ENCODE results near the gene FFAR2. TPM values are rescaled to one million over a fixed set of nuclear protein-coding genes. Genes with fewer than 3 reads are reported as not detected.

Gene FFAR2
- total and polyA plus RNA-seq, 2 donors (not counting 1 experiment from before 2014, with no cell fraction given) = not detected

- Histone ChIP-seq H3K4me1 (ENCODE audit: control insufficient read depth, extremely low read depth, insufficient read depth, low read length) (no peaks in the 10 kb centered on the region), H3K36me3 (ENCODE audit: control insufficient read depth, insufficient read depth, low read length) (no peaks in the 10 kb centered on the region)
These were observed 6.6 kb downstream of the FFAR2 start for GRCh38 chr19:35454663-35455062.

GRCh38 chr19:35455616-35456201 is 7.7 kb downstream of the FFAR2 start:
- H3K36me3 ChIP-seq (ENCODE audit: control insufficient read depth, insufficient read depth, low read length) = no peaks in the 10 kb centered on the region
- H2AFZ ChIP-seq (ENCODE audit: low read length) = no peak overlapping the region
- H3K4me2 ChIP-seq (ENCODE audit: extremely low read depth, insufficient read depth, low read length) = no peak overlapping the region
- no peaks in the 10 kb centered on the region for H3K9me3 ChIP-seq (ENCODE audit: control insufficient read depth, insufficient read depth, low read depth, low read length)
- H4K20me1 ChIP-seq (ENCODE audit: control insufficient read depth, extremely low read depth, insufficient read depth, low read length) = no peaks in the 10 kb centered on the region
- TF ChIP-seq, protein P1, sequence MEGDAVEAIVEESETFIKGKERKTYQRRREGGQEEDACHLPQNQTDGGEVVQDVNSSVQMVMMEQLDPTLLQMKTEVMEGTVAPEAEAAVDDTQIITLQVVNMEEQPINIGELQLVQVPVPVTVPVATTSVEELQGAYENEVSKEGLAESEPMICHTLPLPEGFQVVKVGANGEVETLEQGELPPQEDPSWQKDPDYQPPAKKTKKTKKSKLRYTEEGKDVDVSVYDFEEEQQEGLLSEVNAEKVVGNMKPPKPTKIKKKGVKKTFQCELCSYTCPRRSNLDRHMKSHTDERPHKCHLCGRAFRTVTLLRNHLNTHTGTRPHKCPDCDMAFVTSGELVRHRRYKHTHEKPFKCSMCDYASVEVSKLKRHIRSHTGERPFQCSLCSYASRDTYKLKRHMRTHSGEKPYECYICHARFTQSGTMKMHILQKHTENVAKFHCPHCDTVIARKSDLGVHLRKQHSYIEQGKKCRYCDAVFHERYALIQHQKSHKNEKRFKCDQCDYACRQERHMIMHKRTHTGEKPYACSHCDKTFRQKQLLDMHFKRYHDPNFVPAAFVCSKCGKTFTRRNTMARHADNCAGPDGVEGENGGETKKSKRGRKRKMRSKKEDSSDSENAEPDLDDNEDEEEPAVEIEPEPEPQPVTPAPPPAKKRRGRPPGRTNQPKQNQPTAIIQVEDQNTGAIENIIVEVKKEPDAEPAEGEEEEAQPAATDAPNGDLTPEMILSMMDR (conservative IDR thresholded peaks at IDR 0.05 in 1 of 2, IDR thresholded peaks at IDR 0.05 in 1 of 2; ENCODE audit: low read depth in 1 of 2, low read length in 2 of 2) = no peak
- no peaks in the 10 kb centered on the region for H3K79me2 ChIP-seq (ENCODE audit: control insufficient read depth, insufficient read depth, low read length)
- H3K27me3 ChIP-seq (ENCODE audit: control insufficient read depth, insufficient read depth, low read length) = peaks cover 3% of the 10 kb centered on the region
- H3K4me3 ChIP-seq (replicated peaks in 1 of 4; ENCODE audit: control extremely low read depth in 1 of 4, insufficient read depth in 1 of 4, low read depth in 3 of 4, low read length in 4 of 4) = no peak overlapping the region
- H3K27ac ChIP-seq (ENCODE audit: insufficient read depth, low read length) = no peak overlapping the region
- no peak for DNase-seq (ENCODE audit: low read depth in 2 of 2)
- H3K9ac ChIP-seq (ENCODE audit: insufficient read depth, low read length) = no peak overlapping the region
- H3K4me1 ChIP-seq (ENCODE audit: control insufficient read depth, extremely low read depth, insufficient read depth, low read length) = no peaks in the 10 kb centered on the region

More at GRCh38 chr19:35454663-35455062, 6.6 kb downstream of the FFAR2 start:
- DNase-seq (ENCODE audit: low read depth in 2 of 2) = no peak
- Histone ChIP-seq H3K4me3 (replicated peaks in 1 of 4; ENCODE audit: control extremely low read depth in 1 of 4, insufficient read depth in 1 of 4, low read depth in 3 of 4, low read length in 4 of 4) (no peak overlapping the region), H4K20me1 (ENCODE audit: control insufficient read depth, extremely low read depth, insufficient read depth, low read length) (no peaks in the 10 kb centered on the region), H3K79me2 (ENCODE audit: control insufficient read depth, insufficient read depth, low read length) (no peaks in the 10 kb centered on the region), H3K4me2 (ENCODE audit: extremely low read depth, insufficient read depth, low read length) (no peak overlapping the region), H3K9ac (ENCODE audit: insufficient read depth, low read length) (no peak overlapping the region), H3K27me3 (ENCODE audit: control insufficient read depth, insufficient read depth, low read length) (peaks cover 3% of the 10 kb centered on the region), H2AFZ (ENCODE audit: low read length) (no peak overlapping the region), H3K9me3 (ENCODE audit: control insufficient read depth, insufficient read depth, low read depth, low read length) (no peaks in the 10 kb centered on the region), H3K27ac (ENCODE audit: insufficient read depth, low read length) (no peak overlapping the region)
- no peak for TF ChIP-seq EZH2 (IDR thresholded peaks at IDR 0.05; ENCODE audit: low read length, missing control alignments)
- TF ChIP-seq, protein P1 (conservative IDR thresholded peaks at IDR 0.05 in 1 of 2, IDR thresholded peaks at IDR 0.05 in 1 of 2; ENCODE audit: low read depth in 1 of 2, low read length in 2 of 2) = no peak

DNA sequence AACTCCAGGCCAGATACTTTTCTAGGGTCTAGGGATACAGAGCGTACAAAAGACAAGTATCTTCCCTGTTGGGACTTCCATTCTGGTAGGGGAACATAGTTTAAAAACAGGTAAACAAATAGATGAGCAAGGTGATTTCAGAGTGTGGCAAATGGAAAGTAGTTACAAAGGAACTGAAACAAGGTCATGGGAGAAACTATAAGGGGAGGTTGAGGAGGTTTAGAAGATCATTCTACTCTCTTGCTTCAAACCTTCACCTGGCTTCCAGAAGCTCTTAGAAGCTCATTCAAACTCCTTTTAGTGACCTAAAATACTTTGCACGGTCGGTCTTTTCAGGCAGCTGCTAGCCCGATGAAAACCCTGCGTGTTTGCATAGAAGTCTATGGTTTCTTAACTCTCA is 9.1 kb downstream of the FFAR2 start:
- H3K4me2 ChIP-seq (ENCODE audit: extremely low read depth, insufficient read depth, low read length) = no peak overlapping the region
- no peak overlapping the region for H3K27ac ChIP-seq (ENCODE audit: insufficient read depth, low read length)
- TF ChIP-seq EZH2 (IDR thresholded peaks at IDR 0.05; ENCODE audit: low read length, missing control alignments) = no peak
- TF ChIP-seq, protein P1 (conservative IDR thresholded peaks at IDR 0.05 in 1 of 2, IDR thresholded peaks at IDR 0.05 in 1 of 2; ENCODE audit: low read depth in 1 of 2, low read length in 2 of 2) = no peak
- no peaks in the 10 kb centered on the region for H3K79me2 ChIP-seq (ENCODE audit: control insufficient read depth, insufficient read depth, low read length)
- no peak overlapping the region for H3K9ac ChIP-seq (ENCODE audit: insufficient read depth, low read length)
- H3K27me3 ChIP-seq (ENCODE audit: control insufficient read depth, insufficient read depth, low read length) = peaks cover 3% of the 10 kb centered on the region
- H3K36me3 ChIP-seq (ENCODE audit: control insufficient read depth, insufficient read depth, low read length) = no peaks in the 10 kb centered on the region
- no peaks in the 10 kb centered on the region for H3K9me3 ChIP-seq (ENCODE audit: control insufficient read depth, insufficient read depth, low read depth, low read length)
- H4K20me1 ChIP-seq (ENCODE audit: control insufficient read depth, extremely low read depth, insufficient read depth, low read length) = no peaks in the 10 kb centered on the region
- no peaks in the 10 kb centered on the region for H3K4me1 ChIP-seq (ENCODE audit: control insufficient read depth, extremely low read depth, insufficient read depth, low read length)
- H2AFZ ChIP-seq (ENCODE audit: low read length) = no peak overlapping the region
- no peak for DNase-seq (ENCODE audit: low read depth in 2 of 2)
- no peak overlapping the region for H3K4me3 ChIP-seq (replicated peaks in 1 of 4; ENCODE audit: control extremely low read depth in 1 of 4, insufficient read depth in 1 of 4, low read depth in 3 of 4, low read length in 4 of 4)
